ENCODE measurements around the gene DESI2.
"Not testable (repeated sequence)": the region's sequence is repeated elsewhere in the genome, so short reads cannot be mapped to it uniquely, and the experiment has no call there.

GRCh38 chr1:244739140-244739539 is 86.2 kb downstream of the DESI2 start:
- TF ChIP-seq CTCF (conservative IDR thresholded peaks at IDR 0.05); ZFX (IDR thresholded peaks at IDR 0.05): not testable (repeated sequence)
